Activated CD8-positive, alpha-beta memory T cell treated with anti-CD3 and anti-CD28 coated beads, Interleukin-2, amount 10 ng/mL, durations not matched to agents 7 days and 5 days (primary cell): ENCODE data around the gene ISG20L2. TPM values are rescaled to one million over a fixed set of nuclear protein-coding genes. Genes with fewer than 3 reads are reported as not detected.

Experiments
- ATAC-seq: fragments of 150-1000 bp; cut with Tn5 transposase; one replicate; pipeline ENCODE4 v1.10.0; 2021; ENCODE audit warnings: moderate library complexity
- CTCF ChIA-PET: fragments of 350-600 bp; sonication (Branson Sonifier 250); formaldehyde crosslinking; loops from one replicate; lab custom pipeline; 2021; ENCODE audit warnings: antibody characterized with exemption; lab: Charles Lee
- DNase-seq: peaks from one replicate; pipeline ENCODE4 v3.0.0-alpha.2; 2020
- H3K27ac Mint-ChIP-seq: one replicate; pipeline ENCODE4 v1.8.0; 2021; ENCODE audit warnings: mild to moderate bottlenecking, mixed read lengths
- H3K27me3 Mint-ChIP-seq: one replicate; pipeline ENCODE4 v1.8.0; 2021; ENCODE audit warnings: mixed read lengths
- H3K36me3 Mint-ChIP-seq: one replicate; pipeline ENCODE4 v1.8.0; 2021; ENCODE audit warnings: mild to moderate bottlenecking, mixed read lengths
- H3K4me1 Mint-ChIP-seq: one replicate; pipeline ENCODE4 v1.8.0; 2021; ENCODE audit warnings: mixed read lengths
- H3K4me3 Mint-ChIP-seq: one replicate; pipeline ENCODE4 v1.8.0; 2021; ENCODE audit warnings: mild to moderate bottlenecking, moderate library complexity, mixed read lengths
- H3K9me3 Mint-ChIP-seq: one replicate; pipeline ENCODE4 v1.8.0; 2022; ENCODE audit warnings: low read depth, mixed read lengths
- total RNA-seq, 2 experiments: library from RNA; stranded (reverse); gene quantifications; one replicate each; pipeline ENCODE4 v1.2.3, GENCODE V29; 2021

Gene ISG20L2
- total RNA-seq, 2 experiments from 2014 or later = 56.0 to 70.3 TPM

DNA sequence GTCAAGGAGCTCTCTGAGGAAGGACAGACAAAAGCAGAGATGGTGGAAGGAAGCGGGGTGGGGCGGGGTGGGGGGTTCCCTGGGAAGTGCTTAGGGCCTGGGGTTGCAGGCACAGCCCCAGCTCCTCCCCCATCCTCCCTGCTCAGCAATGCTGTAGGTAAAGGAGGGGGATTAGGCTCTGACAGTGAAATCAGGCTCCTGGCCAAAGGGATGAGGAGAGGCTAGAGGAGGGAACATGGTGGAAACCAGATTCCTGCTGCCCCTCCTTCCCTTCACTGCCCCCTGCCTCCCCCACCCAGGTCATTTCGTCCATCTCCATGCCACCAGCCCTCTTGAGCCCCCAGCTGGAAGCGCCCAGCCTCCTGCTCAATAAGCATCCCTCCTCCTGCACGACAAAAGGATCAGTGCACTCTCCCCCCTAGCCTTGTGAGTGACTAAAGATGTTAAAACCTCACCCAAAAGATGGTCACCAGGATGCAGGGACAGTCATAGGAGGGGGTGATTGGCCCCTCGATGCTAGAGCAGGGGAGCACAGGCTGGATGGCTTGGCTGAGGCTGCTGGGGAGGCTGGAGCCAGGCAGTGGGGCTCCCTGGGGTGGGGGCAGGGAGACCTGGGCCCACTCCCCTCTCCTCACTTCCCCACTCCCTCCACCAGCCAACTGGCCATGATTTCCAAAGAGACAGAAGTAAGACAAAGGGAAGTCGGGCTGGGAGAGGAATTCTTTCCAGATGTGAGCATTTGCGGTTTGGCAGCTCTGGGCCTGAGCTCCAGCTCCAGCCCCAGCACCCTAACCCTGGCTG, 20.9 kb downstream of the ISG20L2 start:
- Mint-ChIP-seq H3K4me3 (no peak overlapping the region), H3K27me3 (peaks cover 40% of the 10 kb centered on the region), H3K4me1 (peaks cover 20% of the 10 kb centered on the region), H3K27ac (no peak overlapping the region), H3K36me3 (no peaks in the 10 kb centered on the region), H3K9me3 (no peaks in the 10 kb centered on the region)
- CTCF ChIA-PET = interaction anchor here (0.8 to 12.5 kb wide), 13 partner anchors 8 to 183 kb away, joined by 3 to 286 read pairs (median 10); partner anchors contain the start of genes METTL25B, NES and NTRK1
- DNase-seq = no peak
- no peak for ATAC-seq

GRCh38 chr1:156706657-156707416, 21.7 kb downstream of the ISG20L2 start:
- Mint-ChIP-seq H3K4me3 (peak overlapping the region; percentile 56), H3K27ac (no peak overlapping the region), H3K36me3 (no peaks in the 10 kb centered on the region), H3K4me1 (peaks cover 20% of the 10 kb centered on the region), H3K9me3 (no peaks in the 10 kb centered on the region), H3K27me3 (peaks cover 40% of the 10 kb centered on the region)
- DNase-seq (no peak), ATAC-seq (no peak)
- CTCF ChIA-PET = interaction anchor here (0.6 to 12.5 kb wide), 20 partner anchors 9 to 321 kb away, joined by 3 to 286 read pairs (median 5); partner anchors contain the start of genes HDGF, METTL25B, NES and NTRK1

GRCh38 chr1:156705918-156706656, 22.5 kb downstream of the ISG20L2 start:
- Mint-ChIP-seq H3K27me3 (peaks cover 43% of the 10 kb centered on the region), H3K4me1 (peaks cover 20% of the 10 kb centered on the region), H3K27ac (no peak overlapping the region), H3K9me3 (no peaks in the 10 kb centered on the region), H3K36me3 (no peaks in the 10 kb centered on the region), H3K4me3 (peak overlapping the region; percentile 56)
- DNase-seq = peak; percentile 70
- ATAC-seq = peak; percentile 77
- CTCF ChIA-PET = interaction anchor here (0.6 to 12.5 kb wide), 24 partner anchors 9 to 320 kb away, joined by 3 to 286 read pairs (median 4); partner anchors contain the start of genes HDGF, METTL25B, NES and NTRK1

- H3K36me3 Mint-ChIP-seq = no peaks in the 10 kb centered on the region
- peak within 1 kb of the TSS; percentile 56 for H3K4me3 Mint-ChIP-seq
- no peaks in the 10 kb centered on the region for H3K9me3 Mint-ChIP-seq
- H3K27me3 Mint-ChIP-seq = peaks cover 43% of the 10 kb centered on the region
- peak; percentile 46 for DNase-seq
- CTCF ChIA-PET = interaction anchor here (0.6 to 12.5 kb wide), 16 partner anchors 8 to 320 kb away, joined by 3 to 286 read pairs (median 7); partner anchors contain the start of genes HDGF, METTL25B, NES and NTRK1
- ATAC-seq = peak; percentile 40
- H3K27ac Mint-ChIP-seq = no peak within 1 kb of the TSS
- H3K4me1 Mint-ChIP-seq = peaks cover 22% of the 10 kb centered on the region
These were observed 23.1 kb downstream of the ISG20L2 start, which contains the start of gene CRABP2 for GRCh38 chr1:156705321-156705917. Gene CRABP2, minus strand, starts transcription at chr1:156705583. Its CDS starts 137 bp downstream, at chr1:156705446.

DNA sequence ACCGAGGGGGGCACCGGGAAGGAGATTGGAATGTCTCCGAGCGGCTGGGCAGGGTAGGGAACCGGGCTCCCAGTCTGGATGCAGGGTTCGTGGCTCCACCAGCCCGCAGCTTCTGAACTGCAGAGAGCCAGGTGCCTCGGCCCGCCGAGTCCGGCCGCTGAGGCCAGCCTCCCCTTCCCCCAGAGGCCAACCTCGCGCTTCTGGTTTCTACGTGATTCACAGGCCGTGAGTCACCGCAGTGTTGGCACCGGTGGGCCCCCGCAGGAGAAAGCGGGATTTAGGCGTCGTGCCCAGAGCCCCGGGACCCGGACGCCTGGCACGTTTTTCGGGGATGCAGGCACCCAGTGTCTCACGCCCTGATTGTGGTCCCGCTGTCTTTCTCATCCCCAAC, 23.6 kb downstream of the ISG20L2 start:
- H3K27me3 Mint-ChIP-seq = peaks cover 43% of the 10 kb centered on the region
- no peak for DNase-seq

GRCh38 chr1:156704166-156704711, 24.3 kb downstream of the ISG20L2 start:
- Mint-ChIP-seq H3K36me3 (no peaks in the 10 kb centered on the region), H3K4me3 (no peak overlapping the region), H3K9me3 (no peaks in the 10 kb centered on the region), H3K27me3 (peaks cover 45% of the 10 kb centered on the region), H3K4me1 (peaks cover 22% of the 10 kb centered on the region), H3K27ac (no peak overlapping the region)
- ATAC-seq = no peak
- CTCF ChIA-PET = interaction anchor here (0.7 to 12.5 kb wide), 6 partner anchors 14 to 1779 kb away, joined by 3 to 286 read pairs (median 27); partner anchors contain the start of gene METTL25B
- no peak for DNase-seq

More for the DNA sequence above, 23.6 kb downstream of the ISG20L2 start:
- no peaks in the 10 kb centered on the region for H3K9me3 Mint-ChIP-seq
- no peak overlapping the region for H3K4me3 Mint-ChIP-seq
- ATAC-seq = no peak
- CTCF ChIA-PET = interaction anchor here (0.7 to 12.5 kb wide), 8 partner anchors 15 to 1779 kb away, joined by 3 to 286 read pairs (median 22); partner anchors contain the start of genes METTL25B and NES
- H3K36me3 Mint-ChIP-seq = no peaks in the 10 kb centered on the region
- H3K4me1 Mint-ChIP-seq = peaks cover 22% of the 10 kb centered on the region
- no peak overlapping the region for H3K27ac Mint-ChIP-seq

DNA sequence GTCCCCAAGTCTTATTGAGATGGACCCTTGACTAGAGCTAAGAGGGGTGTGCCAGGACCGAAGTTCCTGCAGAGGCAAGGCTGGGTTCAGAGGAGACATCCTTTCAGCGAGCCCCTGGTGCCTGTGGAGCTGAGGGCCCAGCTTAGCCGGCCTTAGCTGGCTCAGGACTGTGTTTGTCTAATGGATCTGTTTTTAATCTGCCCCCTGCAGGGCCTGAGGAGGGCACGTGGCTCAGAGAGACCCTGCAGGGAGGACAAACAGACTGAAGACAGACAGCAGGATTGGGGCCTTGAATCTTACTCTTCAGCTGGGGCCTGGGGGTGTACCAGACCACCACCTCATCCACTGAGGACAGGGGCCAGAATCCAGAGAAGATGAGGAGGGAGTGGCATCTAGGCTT, 24.8 kb downstream of the ISG20L2 start:
- Mint-ChIP-seq H3K36me3 (no peaks in the 10 kb centered on the region), H3K4me3 (no peak overlapping the region), H3K27me3 (peaks cover 45% of the 10 kb centered on the region), H3K27ac (no peak overlapping the region), H3K4me1 (peaks cover 22% of the 10 kb centered on the region), H3K9me3 (no peaks in the 10 kb centered on the region)
- ATAC-seq (no peak), DNase-seq (no peak)
- CTCF ChIA-PET = interaction anchor here (1.0 to 12.5 kb wide), 5 partner anchors 14 to 186 kb away, joined by 3 to 286 read pairs (median 47); partner anchors contain the start of gene METTL25B

GRCh38 chr1:156703336-156703735, 25.2 kb downstream of the ISG20L2 start:
- Mint-ChIP-seq H3K4me1 (peaks cover 22% of the 10 kb centered on the region), H3K27me3 (peaks cover 45% of the 10 kb centered on the region), H3K27ac (no peak overlapping the region), H3K9me3 (no peaks in the 10 kb centered on the region), H3K4me3 (no peak overlapping the region), H3K36me3 (no peaks in the 10 kb centered on the region)
- CTCF ChIA-PET = interaction anchor here (1.0 to 12.5 kb wide), 6 partner anchors 13 to 186 kb away, joined by 3 to 286 read pairs (median 6); no protein-coding TSS in a partner anchor
- ATAC-seq = no peak
- no peak for DNase-seq

- H3K36me3 Mint-ChIP-seq = no peaks in the 10 kb centered on the region
- no peak overlapping the region for H3K4me3 Mint-ChIP-seq
- CTCF ChIA-PET = interaction anchor here (1.0 to 12.5 kb wide), 5 partner anchors 11 to 73 kb away, joined by 3 to 286 read pairs (median 8); no protein-coding TSS in a partner anchor
- no peaks in the 10 kb centered on the region for H3K9me3 Mint-ChIP-seq
- H3K27me3 Mint-ChIP-seq = peaks cover 49% of the 10 kb centered on the region
- ATAC-seq (no peak), DNase-seq (no peak)
- H3K4me1 Mint-ChIP-seq = peaks cover 11% of the 10 kb centered on the region
- no peak overlapping the region for H3K27ac Mint-ChIP-seq
These were observed 27.6 kb downstream of the ISG20L2 start for GRCh38 chr1:156700736-156701531.

DNA sequence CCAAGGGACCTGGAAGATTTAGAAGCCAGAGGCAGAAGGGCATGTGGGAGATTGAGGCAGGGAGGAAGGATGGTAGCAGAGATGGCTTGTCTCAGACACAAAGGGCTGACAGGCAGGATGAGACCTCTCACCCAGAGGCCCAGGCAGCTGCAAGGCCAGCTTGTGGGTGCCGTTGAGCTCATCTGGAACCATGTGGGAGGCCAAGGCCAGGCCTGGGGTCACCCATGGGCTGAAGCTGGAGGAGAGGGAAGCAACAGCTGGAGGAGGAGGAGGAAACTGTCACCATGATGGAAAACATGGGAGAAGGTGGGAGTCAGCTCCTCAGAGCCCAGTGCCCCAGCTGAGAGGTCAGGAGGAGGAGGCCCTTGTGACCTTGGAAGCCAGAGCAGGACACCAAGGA, 29.6 kb downstream of the ISG20L2 start:
- Mint-ChIP-seq H3K27ac (no peak overlapping the region), H3K9me3 (no peaks in the 10 kb centered on the region), H3K27me3 (peaks cover 31% of the 10 kb centered on the region), H3K36me3 (no peaks in the 10 kb centered on the region), H3K4me3 (no peak overlapping the region), H3K4me1 (peaks cover 2% of the 10 kb centered on the region)
- DNase-seq (no peak), ATAC-seq (no peak)
- CTCF ChIA-PET = interaction anchor here (1.4 to 12.5 kb wide), 3 partner anchors 9 to 253 kb away, joined by 4 to 286 read pairs (median 8); no protein-coding TSS in a partner anchor

GRCh38 chr1:156697481-156697880, 31.1 kb downstream of the ISG20L2 start:
- DNase-seq (no peak), ATAC-seq (no peak)
- CTCF ChIA-PET = interaction anchor here (0.6 to 12.5 kb wide), 6 partner anchors 8 to 252 kb away, joined by 3 to 286 read pairs (median 4); partner anchors contain the start of gene CRABP2
- Mint-ChIP-seq H3K27ac (no peak overlapping the region), H3K4me3 (no peak overlapping the region), H3K36me3 (no peaks in the 10 kb centered on the region), H3K9me3 (no peaks in the 10 kb centered on the region), H3K27me3 (peaks cover 35% of the 10 kb centered on the region), H3K4me1 (peaks cover 6% of the 10 kb centered on the region)
